ENCODE measurements around the gene CRISP3. TPM values are rescaled to one million over a fixed set of nuclear protein-coding genes. Genes with fewer than 3 reads are reported as not detected.

The CRISP3 gene
- total and polyA plus RNA-seq, 2 of the 8 experiments (the other 6 are each of a cell fraction or from before 2014, with no cell fraction given): not detected

DNA sequence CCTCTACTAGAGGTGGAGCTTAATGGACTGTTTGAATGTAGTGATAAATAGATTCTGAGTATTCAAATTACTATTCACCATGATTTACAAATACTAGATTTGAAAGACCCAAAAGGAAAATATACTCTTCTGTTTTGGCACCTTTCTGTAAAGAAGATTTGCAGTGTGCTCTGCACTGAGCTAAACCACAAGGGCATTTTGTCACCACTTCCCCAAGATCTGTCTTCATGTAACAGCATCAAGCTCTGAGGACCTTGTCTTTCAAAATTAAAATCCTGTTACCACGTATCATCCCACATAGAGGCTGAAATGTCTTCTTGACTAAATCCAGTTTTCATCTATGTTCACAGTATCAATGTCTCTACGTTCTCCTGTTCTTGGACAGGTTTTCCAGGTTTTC lies 46.2 kb upstream of the CRISP3 start:
- 96% methylated on average over 2 of the region's 2 CpGs; no CpG with 5 or more reads in 1 of the 2 experiments for WGBS, 2 experiments (ENCODE audit: extremely low coverage in 1 of 2, insufficient coverage in 1 of 2, insufficient read length in 1 of 2, insufficient replicate concordance in 2 of 2, low coverage in 1 of 2, low lambda C conversion rate in 2 of 2, missing lambda C conversion rate in 1 of 2)
- Histone ChIP-seq H3K56ac (replicated peaks; ENCODE audit: insufficient read length, low read depth, low read length) (no peak overlapping the region), H3K9me3 (ENCODE audit: insufficient read depth in 2 of 2, low read depth in 1 of 2, low read length in 1 of 2) (no peaks in the 10 kb centered on the region), H4K20me1 (replicated peaks in 1 of 2; ENCODE audit: control insufficient read depth in 1 of 2, insufficient read depth in 2 of 2, low read length in 2 of 2) (no peaks in the 10 kb centered on the region), H3K27ac (ENCODE audit: low read depth, low read length) (no peak overlapping the region), H2BK20ac (ENCODE audit: low read length) (no peak overlapping the region), H3K23me2 (ENCODE audit: low read depth, low read length) (no peaks in the 10 kb centered on the region), H4K91ac (replicated peaks; ENCODE audit: insufficient read length, low read length) (no peak overlapping the region), H3K79me1 (ENCODE audit: low read depth, low read length) (no peaks in the 10 kb centered on the region), H2BK5ac (ENCODE audit: low read depth, low read length) (no peak overlapping the region), H3K23ac (ENCODE audit: insufficient read length) (no peak overlapping the region), H3K36me3 (ENCODE audit: control insufficient read depth in 2 of 4, insufficient read depth in 4 of 4, low read length in 3 of 4) (no peaks in the 10 kb centered on the region), H3K9ac (replicated peaks in 1 of 4; ENCODE audit: extremely low read depth in 1 of 4, low read depth in 3 of 4, low read length in 3 of 4) (no peak overlapping the region), H4K5ac (ENCODE audit: insufficient read length, low read depth, low read length) (no peak overlapping the region), H3K27me3 (replicated peaks in 1 of 4; ENCODE audit: control insufficient read depth in 3 of 4, extremely low read depth in 1 of 4, insufficient read depth in 3 of 4, low read length in 3 of 4) (no peaks in the 10 kb centered on the region), H2BK12ac (ENCODE audit: low read depth, low read length) (no peak overlapping the region), H4K8ac (ENCODE audit: extremely low read depth, insufficient read depth, low read length) (no peak overlapping the region), H2AK5ac (ENCODE audit: low read depth, low read length) (no peak overlapping the region), H3K79me2 (ENCODE audit: control insufficient read depth in 1 of 2, insufficient read depth in 2 of 2, low read length in 2 of 2) (no peaks in the 10 kb centered on the region), H2BK120ac (replicated peaks; ENCODE audit: low read depth, low read length) (no peak overlapping the region), H2BK15ac (ENCODE audit: low read length) (no peak overlapping the region), H3K14ac (ENCODE audit: insufficient read length) (no peak overlapping the region), H3K4me3 (ENCODE audit: extremely low read depth in 1 of 4, insufficient read depth in 2 of 4, low read depth in 3 of 4, low read length in 4 of 4) (no peak overlapping the region), H3K4me1 (replicated peaks in 1 of 4; ENCODE audit: control insufficient read depth in 3 of 4, insufficient read depth in 4 of 4, low read length in 3 of 4) (no peaks in the 10 kb centered on the region; a peak in 1 of 7 replicates), H3K4me2 (ENCODE audit: insufficient read depth in 1 of 2, low read depth in 2 of 2, low read length in 2 of 2) (no peak overlapping the region), H2AFZ (ENCODE audit: low read length) (0 out of 2 replicates have a peak overlapping the region, but pooled peaks have one; percentile 8), H3K4ac (replicated peaks; ENCODE audit: insufficient read length, low read depth, low read length) (no peak overlapping the region), H3K18ac (ENCODE audit: extremely low read depth, low read length) (no peak overlapping the region)
- ChIA-PET CTCF (ENCODE audit: partially characterized antibody) (interaction anchor here (1.1 to 2.2 kb wide), 4 partner anchors 12 to 258 kb away, joined by 3 to 4 read pairs (median 3); no protein-coding TSS in a partner anchor), POLR2A (ENCODE audit: partially characterized antibody) (no interaction called here)
- no peak for TF ChIP-seq KDM1A (IDR thresholded peaks at IDR 0.05; ENCODE audit: borderline replicate concordance, low read length)
- no peak for TF ChIP-seq HDAC6 (IDR thresholded peaks at IDR 0.05; ENCODE audit: low read depth, low read length)
- TF ChIP-seq BACH1 (IDR thresholded peaks at IDR 0.05; ENCODE audit: low read length): no peak
- no peak for TF ChIP-seq EGR1 (IDR thresholded peaks at IDR 0.05; ENCODE audit: borderline replicate concordance, low read depth, low read length)
- no peak for TF ChIP-seq TEAD4 (IDR thresholded peaks at IDR 0.05; ENCODE audit: low read depth, low read length)
- no peak for TF ChIP-seq CHD1 (IDR thresholded peaks at IDR 0.05; ENCODE audit: low read depth, low read length)
- no peak for TF ChIP-seq RNF2 (IDR thresholded peaks at IDR 0.05; ENCODE audit: borderline replicate concordance, low read depth, low read length, missing control alignments, poor library complexity, severe bottlenecking)
- FAIRE-seq (no peak), DNase-seq (ENCODE audit: low read depth in 1 of 2, low spot score in 2 of 2) (no peak)

All from H1 (cell line).